HG03520 (cell line): ENCODE data around the gene ZMYM2.

Source experiments
- ATAC-seq: cut with Tn5 transposase; IDR thresholded peaks from one replicate; pipeline ENCODE4 v1.9.1; 2021; ENCODE audit warnings: mild to moderate bottlenecking, moderate library complexity; ENCODE audit not compliant: unreplicated experiment

The ZMYM2 gene

GRCh38 chr13:20101467-20102316 lies 143.2 kb downstream of the ZMYM2 start:
- ATAC-seq, result no peak

DNA sequence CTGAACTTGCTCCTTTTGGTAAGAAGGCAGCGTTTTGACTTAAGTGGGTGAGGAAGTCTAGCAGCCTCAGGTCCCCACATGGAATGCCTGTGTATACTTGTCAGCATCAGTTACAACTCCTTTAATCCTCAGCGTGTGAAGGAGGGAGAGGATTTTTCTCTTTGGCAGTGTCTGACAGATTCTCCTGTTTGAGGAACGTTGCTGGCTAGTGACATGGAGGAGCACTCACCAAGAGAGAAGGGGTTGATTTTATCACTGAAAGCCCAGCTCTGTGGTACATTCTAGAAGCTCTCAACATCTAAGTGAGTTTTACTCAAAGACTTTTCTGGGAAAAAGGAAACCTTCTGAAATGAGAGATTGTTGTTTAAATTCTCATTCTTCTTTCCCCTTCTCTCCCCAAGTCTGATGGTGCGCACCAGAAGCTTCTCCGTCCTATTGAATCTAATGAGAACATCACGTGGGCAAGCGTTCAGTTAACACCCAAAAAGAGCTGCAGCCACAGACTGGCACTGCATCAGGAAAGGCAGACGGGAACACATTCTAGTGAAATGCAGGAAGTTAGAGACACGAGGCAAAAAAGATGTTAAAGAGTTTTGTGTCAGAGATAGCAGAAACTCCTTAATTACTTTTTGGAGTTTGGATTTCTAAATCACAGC lies 144.1 kb downstream of the ZMYM2 start:
- ATAC-seq, result no peak

DNA sequence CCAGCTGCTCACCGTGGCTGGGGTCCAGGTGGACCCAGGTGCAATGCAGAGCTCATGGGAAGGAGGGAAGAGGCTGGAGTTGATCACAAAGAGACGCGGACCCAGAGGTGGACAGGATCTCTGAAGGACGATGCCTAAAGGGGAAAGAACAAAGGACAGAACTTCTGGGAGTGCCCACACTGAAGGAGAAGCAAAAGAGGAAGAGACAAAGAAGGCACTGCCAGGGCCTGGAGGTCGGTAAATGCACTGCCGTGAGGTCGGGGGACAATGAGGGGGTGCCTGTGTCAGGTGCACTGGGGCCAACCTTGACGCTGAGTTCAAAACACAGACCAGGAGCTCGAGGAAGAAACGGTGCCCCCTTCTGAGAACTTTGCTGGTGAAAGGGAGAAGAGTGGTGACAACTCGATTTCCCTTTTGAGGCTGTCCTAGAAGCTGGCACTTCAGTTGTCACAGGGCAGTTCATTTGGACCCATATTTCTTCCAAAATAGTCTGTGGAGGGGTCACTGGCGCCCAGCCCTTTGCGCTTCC lies 146.7 kb downstream of the ZMYM2 start:
- no peak for ATAC-seq

DNA sequence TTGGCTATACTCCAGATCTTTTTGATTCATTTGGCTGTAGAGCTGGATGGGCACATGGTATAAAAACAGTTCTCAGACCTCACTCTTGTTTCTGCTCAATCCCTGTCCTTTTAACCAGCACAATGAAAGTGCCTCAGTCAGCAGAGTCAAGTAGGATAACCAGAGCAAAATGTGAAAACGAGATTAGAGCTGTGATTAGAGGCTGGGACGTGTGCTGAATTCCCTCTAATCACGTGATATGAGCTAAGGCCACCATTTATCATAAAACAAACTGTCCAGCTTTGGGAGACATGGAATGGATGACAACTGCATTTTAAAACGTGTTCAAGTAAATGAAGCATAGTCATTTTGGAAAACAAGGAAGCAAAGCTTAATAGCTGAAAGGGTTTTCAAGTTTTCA lies 148.2 kb downstream of the ZMYM2 start:
- no peak for ATAC-seq

GRCh38 chr13:20109037-20109436 lies 150.5 kb downstream of the ZMYM2 start:
- ATAC-seq, result no peak

GRCh38 chr13:20114066-20114610 lies 155.6 kb downstream of the ZMYM2 start:
- ATAC-seq, result no peak

DNA sequence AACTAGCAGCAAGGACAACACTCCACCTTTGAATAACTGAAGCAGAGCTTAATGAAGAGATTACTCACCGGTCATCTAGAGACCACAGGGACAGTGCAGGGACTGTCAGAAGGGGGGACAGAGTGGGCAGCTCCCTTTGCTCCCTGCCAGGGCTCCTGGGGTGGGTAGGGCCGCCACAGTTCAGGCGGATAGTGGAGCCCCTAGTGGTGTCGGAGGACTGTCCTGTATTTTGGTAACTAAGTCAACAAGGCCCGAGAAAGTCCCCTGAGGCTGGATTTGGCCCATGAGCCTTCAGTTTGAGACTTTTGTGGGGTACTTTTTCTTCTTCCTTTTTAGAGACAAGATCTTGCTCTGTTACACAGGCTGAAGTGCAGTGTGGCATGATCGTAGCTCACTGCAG lies 157.7 kb downstream of the ZMYM2 start:
- ATAC-seq, result no peak

DNA sequence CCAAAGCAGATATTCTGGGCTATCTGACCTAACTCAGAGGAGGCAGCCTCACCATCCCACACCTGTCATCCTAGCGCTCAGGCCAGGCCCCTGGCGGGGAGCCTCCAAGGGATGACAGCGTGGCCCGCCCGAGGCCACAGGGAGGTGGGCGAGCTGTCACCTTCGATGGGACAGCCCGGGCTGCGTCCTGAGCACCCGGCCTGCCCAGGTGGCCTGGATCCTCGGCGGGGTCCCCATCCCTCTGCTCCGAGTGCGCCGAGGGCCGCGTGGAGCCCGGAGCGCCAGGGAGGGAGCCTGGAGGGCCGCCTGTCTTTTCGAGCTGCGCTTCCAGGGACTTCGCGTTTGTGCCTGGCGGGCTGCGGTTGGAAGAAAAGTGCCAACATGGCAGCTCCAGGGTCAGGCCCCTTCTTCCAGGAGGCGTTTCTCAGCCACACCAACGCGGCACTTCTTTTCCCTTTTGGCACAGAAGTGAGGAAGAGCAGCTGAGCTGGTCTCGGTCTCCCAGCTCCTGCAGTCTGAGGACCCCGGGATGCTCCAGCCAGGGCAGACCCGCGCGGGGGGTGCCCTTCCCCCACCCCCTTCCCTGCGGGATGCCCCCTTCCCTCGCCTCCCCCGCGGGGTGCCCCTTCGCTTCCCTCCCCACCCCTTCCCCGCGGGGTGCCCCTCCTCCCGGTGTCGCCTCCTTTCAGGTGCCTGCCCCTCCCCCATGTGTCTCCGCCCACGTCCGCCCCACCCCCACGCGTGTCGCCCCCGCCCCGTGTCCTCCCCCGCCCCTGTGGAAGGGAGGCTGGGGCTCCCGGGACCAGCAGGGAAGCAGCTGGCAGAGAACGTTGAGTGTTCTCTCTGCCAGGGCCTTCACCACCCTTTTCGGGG lies 160.0 kb downstream of the ZMYM2 start:
- ATAC-seq, result peak; percentile 53

GRCh38 chr13:20119960-20120359 lies 161.4 kb downstream of the ZMYM2 start:
- ATAC-seq, result no peak

GRCh38 chr13:20121159-20121525 lies 162.6 kb downstream of the ZMYM2 start:
- no peak for ATAC-seq

- ATAC-seq, result no peak
These were observed 165.8 kb downstream of the ZMYM2 start for GRCh38 chr13:20124303-20124702.

DNA sequence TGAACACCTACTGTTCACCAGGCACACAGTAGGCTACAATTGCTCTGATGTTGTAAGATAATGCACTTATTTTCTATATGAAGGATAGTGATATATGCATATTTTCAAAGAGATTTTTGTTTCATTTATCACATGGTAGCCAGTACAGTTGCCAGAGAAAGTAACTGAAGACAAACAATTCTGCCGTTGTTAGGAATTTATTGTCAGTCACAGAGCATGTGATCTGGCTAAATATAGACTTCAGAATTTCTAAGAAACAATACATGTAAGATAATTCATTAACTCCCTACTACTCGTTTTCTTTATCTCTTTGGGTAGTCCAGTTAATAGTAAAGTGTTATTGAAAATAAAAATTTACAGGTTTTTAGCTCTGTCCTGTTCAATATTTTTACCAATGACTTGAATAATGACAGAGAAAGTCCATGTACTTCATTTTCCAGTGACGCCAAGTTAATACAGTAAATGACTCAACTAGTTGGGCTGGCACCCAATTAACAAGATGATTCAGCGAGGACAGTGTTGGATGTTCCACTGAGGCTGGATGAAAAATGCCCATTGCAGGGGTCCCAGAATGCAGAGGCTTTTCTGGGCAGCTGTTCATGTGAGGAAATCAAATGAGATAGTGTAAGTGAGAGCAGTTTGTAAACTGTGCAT lies 166.7 kb downstream of the ZMYM2 start:
- ATAC-seq, result no peak

- no peak for ATAC-seq
These were observed 167.2 kb downstream of the ZMYM2 start for GRCh38 chr13:20125783-20126165.

- no peak for ATAC-seq
These were observed 168.2 kb downstream of the ZMYM2 start for GRCh38 chr13:20126541-20127261.

DNA sequence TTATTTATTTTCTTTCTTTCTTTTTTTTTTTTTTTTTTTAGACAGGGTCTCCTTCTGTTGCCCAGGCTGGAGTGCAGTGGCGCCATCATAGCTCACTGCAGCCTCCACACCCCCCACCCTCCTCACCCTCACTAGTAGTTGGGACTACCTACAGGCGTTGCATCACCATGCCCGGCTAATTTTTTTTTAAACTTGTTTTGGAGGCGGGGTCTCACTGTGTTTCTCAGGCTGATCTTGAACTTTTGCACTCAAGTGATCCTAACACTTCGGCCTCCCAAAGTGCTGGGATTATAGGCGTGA lies 168.7 kb downstream of the ZMYM2 start:
- ATAC-seq, result peak; percentile 13

DNA sequence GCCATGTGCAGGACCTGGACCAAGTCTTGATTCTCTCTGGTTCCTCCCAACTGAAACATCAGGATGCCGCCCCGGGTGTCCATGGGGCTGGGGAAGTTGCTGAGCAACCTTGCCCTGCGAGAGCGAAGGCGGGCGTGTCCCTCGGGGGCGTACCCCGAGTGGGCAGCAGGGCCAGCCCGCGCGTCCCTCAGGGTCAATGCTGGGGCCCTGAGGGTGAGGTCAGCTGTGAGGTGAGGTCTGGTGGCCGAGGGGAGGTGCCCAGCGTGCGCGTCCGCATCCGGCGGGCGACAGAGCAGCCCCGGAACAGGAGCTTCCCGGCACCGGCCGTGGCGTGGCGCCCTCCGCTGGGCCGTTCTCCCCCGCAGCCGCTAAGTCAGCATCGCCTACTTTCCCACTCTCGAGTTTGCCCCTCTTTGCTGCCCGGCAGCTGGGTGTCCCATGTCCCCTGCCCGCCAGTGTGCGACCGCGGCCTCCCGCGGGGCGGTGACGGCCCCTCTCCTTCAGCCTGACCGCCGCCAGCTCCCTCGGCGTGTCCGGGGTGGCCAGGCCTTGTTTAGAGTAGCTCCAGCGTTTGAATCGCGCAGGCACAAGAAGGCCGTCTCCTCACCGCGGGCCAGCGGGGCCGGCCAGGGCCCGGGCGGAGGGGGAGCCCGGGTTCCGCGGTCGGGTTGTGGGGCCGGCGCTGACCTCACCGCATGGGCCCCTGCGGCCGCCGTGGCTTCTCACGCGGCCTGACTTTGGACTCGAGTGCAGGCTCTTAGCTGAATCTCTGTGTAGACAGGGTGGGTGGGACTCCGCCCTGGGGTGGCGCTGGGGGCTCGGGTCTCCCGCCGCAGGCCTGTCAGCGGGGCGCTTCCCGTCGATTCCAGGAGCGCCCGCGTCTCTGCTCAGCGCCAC lies 169.3 kb downstream of the ZMYM2 start:
- ATAC-seq, result peak; percentile 60

GRCh38 chr13:20128459-20128931 lies 170.0 kb downstream of the ZMYM2 start:
- ATAC-seq, result no peak

GRCh38 chr13:20129076-20129475 lies 170.5 kb downstream of the ZMYM2 start:
- no peak for ATAC-seq

DNA sequence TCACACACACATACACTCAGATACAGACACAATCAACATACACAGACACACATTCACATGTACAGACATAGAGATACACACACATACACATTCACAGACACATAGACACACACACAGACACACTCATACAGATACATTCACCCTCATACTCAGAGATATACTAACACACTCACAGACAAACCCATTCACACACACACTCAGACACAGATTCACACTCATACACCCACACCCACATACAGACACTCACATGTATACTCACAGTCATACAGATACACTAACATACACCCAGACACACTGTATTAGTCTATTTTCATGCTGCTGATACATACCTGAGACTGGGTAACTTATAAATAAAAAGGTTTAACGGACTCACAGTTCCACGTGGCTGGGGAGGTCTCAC lies 171.5 kb downstream of the ZMYM2 start:
- no peak for ATAC-seq
